NCI-H1417 treated with DMSO at 0.1 percent for 48 hours (cell line): ENCODE data around the gene CALHM3.

Source experiments
- DNase-seq: peaks from one replicate; lab custom pipeline; 2025; lab: John Stamatoyannopoulos, UW

CALHM3 gene

GRCh38 chr10:103450201-103450695 lies 28.8 kb downstream of the CALHM3 start:
- no peak for DNase-seq

- DNase-seq, result no peak
Measured at GRCh38 chr10:103449208-103450144, 29.6 kb downstream of the CALHM3 start.

GRCh38 chr10:103448746-103449145 lies 30.3 kb downstream of the CALHM3 start:
- no peak for DNase-seq

GRCh38 chr10:103447187-103447586 lies 31.9 kb downstream of the CALHM3 start:
- DNase-seq, result no peak

GRCh38 chr10:103445767-103446567 lies 33.1 kb downstream of the CALHM3 start:
- DNase-seq, result no peak

- no peak for DNase-seq
Measured at GRCh38 chr10:103445366-103445765, 33.7 kb downstream of the CALHM3 start.

GRCh38 chr10:103444478-103444877 lies 34.6 kb downstream of the CALHM3 start:
- DNase-seq, result no peak

- DNase-seq, result no peak
Measured at GRCh38 chr10:103443475-103444185, 35.4 kb downstream of the CALHM3 start.

GRCh38 chr10:103442031-103442461 lies 37.0 kb downstream of the CALHM3 start:
- DNase-seq, result no peak

GRCh38 chr10:103441611-103442010 lies 37.4 kb downstream of the CALHM3 start:
- no peak for DNase-seq

GRCh38 chr10:103441206-103441605 lies 37.8 kb downstream of the CALHM3 start:
- DNase-seq, result no peak

- no peak for DNase-seq
Measured at GRCh38 chr10:103440416-103440815, 38.6 kb downstream of the CALHM3 start.

- no peak for DNase-seq
Measured at GRCh38 chr10:103439776-103440175, 39.3 kb downstream of the CALHM3 start.

- DNase-seq, result no peak
Measured at GRCh38 chr10:103433858-103434257, 45.2 kb downstream of the CALHM3 start.

GRCh38 chr10:103431902-103432301 lies 47.1 kb downstream of the CALHM3 start:
- DNase-seq, result no peak

GRCh38 chr10:103429647-103430046 lies 49.4 kb downstream of the CALHM3 start:
- DNase-seq, result no peak

GRCh38 chr10:103428989-103429643 lies 49.9 kb downstream of the CALHM3 start:
- no peak for DNase-seq

- DNase-seq, result no peak
Measured at GRCh38 chr10:103427866-103428265, 51.2 kb downstream of the CALHM3 start.

GRCh38 chr10:103423748-103424147 lies 55.3 kb downstream of the CALHM3 start:
- no peak for DNase-seq
